HEK293 (cell line): ENCODE data around the gene MAN1B1.

ENCODE experiments used
- CTCF ChIA-PET: fragments of 350-600 bp; formaldehyde crosslinking; extraction: SDS; loops from one replicate; lab custom pipeline; 2021; ENCODE audit warnings: antibody characterized with exemption; lab: Yijun Ruan, JAX
- POLR2A ChIA-PET: fragments of 300-600 bp; formaldehyde crosslinking; extraction: SDS; loops from one replicate; lab custom pipeline; 2020; ENCODE audit warnings: antibody characterized with exemption, inconsistent platforms; lab: Yijun Ruan, JAX
- H3K27ac ChIP-seq: fragments of 200-500 bp; sonication (Bioruptor generic); 2 replicates; pipeline ENCODE4 v1.5.1; 2014; ENCODE audit warnings: low read depth, low read length, control low read depth, inconsistent platforms; ENCODE audit errors: extremely low read depth
- H3K36me3 ChIP-seq, 2 experiments: fragments of 200-500 bp in 1 of 2; sonication (Bioruptor generic) in 1 of 2; 1 replicate in 1 of 2; 2 replicates in 1 of 2; pipeline ENCODE4 v1.5.1; 2014 to 2017; ENCODE audit warnings: inconsistent platforms in 2 of 2, low read length in 2 of 2; ENCODE audit not compliant: control insufficient read depth in 2 of 2, insufficient read depth in 1 of 2
- H3K4me1 ChIP-seq: fragments of 200-500 bp; sonication (Bioruptor generic); 2 replicates; pipeline ENCODE4 v1.5.1; 2014; ENCODE audit warnings: mild to moderate bottlenecking, low read length, inconsistent platforms; ENCODE audit not compliant: control insufficient read depth, insufficient read depth
- H3K4me3 ChIP-seq: 2 replicates; pipeline ENCODE4 v1.5.1; 2011; ENCODE audit warnings: low read depth, mild to moderate bottlenecking, control low read depth, low read length, moderate library complexity
- H3K9me3 ChIP-seq: fragments of 200-500 bp; sonication (Bioruptor generic); 2 replicates; pipeline ENCODE4 v1.5.1; 2014; ENCODE audit warnings: low read depth, low read length, inconsistent platforms; ENCODE audit not compliant: control insufficient read depth, insufficient read depth
- BCL6B ChIP-seq: fragments of 450-650 bp; formaldehyde crosslinking; IDR thresholded peaks from 2 replicates; pipeline ENCODE4 v1.5.1; 2017; ENCODE audit warnings: missing biosample characterization, missing genetic modification characterization
- GFI1B ChIP-seq: fragments of 450-650 bp; formaldehyde crosslinking; IDR thresholded peaks from 2 replicates; pipeline ENCODE4 v1.5.1; 2016; ENCODE audit warnings: missing biosample characterization, missing genetic modification characterization
- GLIS2 ChIP-seq: fragments of 450-650 bp; formaldehyde crosslinking; IDR thresholded peaks from 2 replicates; pipeline ENCODE4 v1.5.1; 2016; ENCODE audit warnings: missing biosample characterization, missing genetic modification characterization
- KLF16 ChIP-seq: fragments of 450-650 bp; formaldehyde crosslinking; IDR thresholded peaks from 2 replicates; pipeline ENCODE4 v1.5.1; 2017; ENCODE audit warnings: missing biosample characterization, missing genetic modification characterization
- KLF9 ChIP-seq: fragments of 450-650 bp; formaldehyde crosslinking; IDR thresholded peaks from 2 replicates; pipeline ENCODE4 v1.5.1; 2016; ENCODE audit warnings: missing biosample characterization, missing genetic modification characterization, low read depth
- OVOL3 ChIP-seq: fragments of 450-650 bp; formaldehyde crosslinking; IDR thresholded peaks from 2 replicates; pipeline ENCODE4 v1.5.1; 2016; ENCODE audit warnings: missing biosample characterization, missing genetic modification characterization
- PATZ1 ChIP-seq: fragments of 450-650 bp; formaldehyde crosslinking; IDR thresholded peaks from 2 replicates; pipeline ENCODE4 v1.5.1; 2016; ENCODE audit warnings: missing biosample characterization, missing genetic modification characterization
- SETDB1 ChIP-seq: IDR thresholded peaks from one replicate; pipeline ENCODE4 v1.6.1; 2017; ENCODE audit warnings: mild to moderate bottlenecking, low read length, moderate library complexity, mixed read lengths; ENCODE audit not compliant: insufficient read length
- SP3 ChIP-seq: fragments of 450-650 bp; formaldehyde crosslinking; IDR thresholded peaks from 2 replicates; pipeline ENCODE4 v1.5.1; 2016; ENCODE audit warnings: missing biosample characterization, missing genetic modification characterization
- ZBTB26 ChIP-seq: fragments of 450-650 bp; formaldehyde crosslinking; optimal IDR thresholded peaks from 2 replicates; pipeline ENCODE3; 2016; ENCODE audit warnings: missing biosample characterization, mild to moderate bottlenecking, missing genetic modification characterization
- ZFHX2 ChIP-seq: fragments of 450-650 bp; formaldehyde crosslinking; conservative IDR thresholded peaks from 2 replicates; pipeline ENCODE4 v1.5.1; 2016; ENCODE audit warnings: missing biosample characterization, missing genetic modification characterization
- ZFP37 ChIP-seq: fragments of 450-650 bp; formaldehyde crosslinking; IDR thresholded peaks from 2 replicates; pipeline ENCODE4 v1.5.1; 2016; ENCODE audit warnings: missing biosample characterization, missing genetic modification characterization
- ZNF148 ChIP-seq: fragments of 450-650 bp; formaldehyde crosslinking; IDR thresholded peaks from 2 replicates; pipeline ENCODE4 v1.5.0; 2017; ENCODE audit warnings: missing biosample characterization, missing genetic modification characterization, borderline replicate concordance
- ZNF169 ChIP-seq: fragments of 450-650 bp; formaldehyde crosslinking; IDR thresholded peaks from 2 replicates; pipeline ENCODE4 v1.5.1; 2016; ENCODE audit warnings: missing biosample characterization, missing genetic modification characterization
- ZNF391 ChIP-seq: fragments of 450-650 bp; formaldehyde crosslinking; IDR thresholded peaks from 2 replicates; pipeline ENCODE4 v1.5.1; 2016; ENCODE audit warnings: low read depth, missing biosample characterization, missing genetic modification characterization, borderline replicate concordance
- ZNF501 ChIP-seq: fragments of 450-650 bp; formaldehyde crosslinking; IDR thresholded peaks from 2 replicates; pipeline ENCODE4 v1.5.1; 2016; ENCODE audit warnings: missing biosample characterization, missing genetic modification characterization
- ZNF555 ChIP-seq: fragments of 450-650 bp; formaldehyde crosslinking; conservative IDR thresholded peaks from 2 replicates; pipeline ENCODE4 v1.5.1; 2017; ENCODE audit warnings: missing biosample characterization, mild to moderate bottlenecking, missing genetic modification characterization, inconsistent platforms
- ZNF600 ChIP-seq: fragments of 450-650 bp; formaldehyde crosslinking; IDR thresholded peaks from 2 replicates; pipeline ENCODE4 v1.5.1; 2016; ENCODE audit warnings: missing biosample characterization, missing genetic modification characterization
- ZNF610 ChIP-seq: fragments of 450-650 bp; formaldehyde crosslinking; IDR thresholded peaks from 2 replicates; pipeline ENCODE4 v1.5.1; 2016; ENCODE audit warnings: missing biosample characterization, missing genetic modification characterization, borderline replicate concordance
- ZNF624 ChIP-seq: fragments of 450-650 bp; formaldehyde crosslinking; IDR thresholded peaks from 2 replicates; pipeline ENCODE4 v1.5.1; 2017; ENCODE audit warnings: missing biosample characterization, missing genetic modification characterization
- ZNF645 ChIP-seq: fragments of 450-650 bp; formaldehyde crosslinking; IDR thresholded peaks from 2 replicates; pipeline ENCODE4; 2016; ENCODE audit warnings: missing biosample characterization, missing genetic modification characterization
- ZNF658 ChIP-seq: fragments of 450-650 bp; formaldehyde crosslinking; IDR thresholded peaks from 2 replicates; pipeline ENCODE4; 2016; ENCODE audit warnings: missing biosample characterization, missing genetic modification characterization
- ZNF677 ChIP-seq: fragments of 450-650 bp; IDR thresholded peaks from 2 replicates; pipeline ENCODE4 v1.5.0; 2018; ENCODE audit warnings: missing biosample characterization, mild to moderate bottlenecking, missing genetic modification characterization, moderate library complexity
- ZNF692 ChIP-seq: fragments of 450-650 bp; formaldehyde crosslinking; IDR thresholded peaks from 2 replicates; pipeline ENCODE4 v1.5.1; 2016; ENCODE audit warnings: missing biosample characterization, missing genetic modification characterization
- TF ChIP-seq, protein P1 (sequence below): fragments of 450-650 bp; formaldehyde crosslinking; IDR thresholded peaks from 2 replicates; pipeline ENCODE4 v1.5.1; 2016; ENCODE audit warnings: missing biosample characterization, missing genetic modification characterization

MAN1B1 gene

DNA sequence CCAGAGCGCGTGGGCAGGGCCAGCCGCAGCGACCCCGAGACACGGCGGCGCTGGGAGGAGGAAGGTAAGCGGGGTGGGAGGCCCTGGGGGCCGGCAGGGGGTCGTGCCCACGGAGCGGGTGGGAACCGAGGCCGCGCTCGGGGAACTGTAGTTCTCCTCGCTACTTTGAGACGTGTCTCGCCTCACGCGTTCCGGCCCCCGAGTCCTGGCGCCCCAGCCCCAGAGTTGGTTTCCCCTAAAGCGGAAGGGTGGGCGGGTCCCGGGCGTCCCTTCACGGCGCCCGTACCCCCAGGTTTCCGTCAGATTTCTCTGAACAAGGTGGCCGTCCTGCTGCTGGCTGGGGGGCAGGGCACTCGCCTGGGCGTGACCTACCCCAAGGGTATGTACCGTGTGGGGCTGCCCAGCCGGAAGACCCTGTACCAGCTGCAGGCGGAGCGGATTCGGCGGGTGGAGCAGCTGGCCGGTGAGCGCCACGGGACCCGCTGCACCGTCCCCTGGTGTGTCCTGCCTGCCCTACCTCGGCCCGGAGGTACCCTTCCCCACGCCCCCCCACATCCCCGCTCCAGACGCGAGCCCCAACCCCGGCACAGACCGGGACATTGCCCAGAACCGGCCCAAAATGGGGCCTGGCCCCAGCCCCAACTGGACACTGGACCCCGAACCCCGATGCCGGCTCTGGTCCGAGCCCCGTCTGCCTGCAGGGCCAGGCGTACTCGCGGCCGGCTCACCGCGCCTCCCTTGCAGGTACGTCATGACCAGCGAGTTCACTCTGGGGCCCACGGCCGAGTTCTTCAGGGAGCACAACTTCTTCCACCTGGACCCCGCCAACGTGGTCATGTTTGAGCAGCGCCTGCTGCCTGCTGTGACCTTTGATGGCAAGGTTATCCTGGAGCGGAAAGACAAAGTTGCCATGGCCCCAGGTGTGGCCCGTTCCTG, 8.8 kb upstream of the MAN1B1 start:
- no peaks in the 10 kb centered on the region for H3K9me3 ChIP-seq
- no peaks in the 10 kb centered on the region; the same call in 1 of the 2 replicates for H3K4me1 ChIP-seq
- peaks cover 0 to 43% of the 10 kb centered on the region in 2 experiments; a peak in 1 of 3 replicates for H3K36me3 ChIP-seq
- H3K27ac ChIP-seq = peak overlapping the region; percentile 46; the same call in 1 of the 2 replicates
- H3K4me3 ChIP-seq = peak overlapping the region; percentile 43
- ChIA-PET CTCF (interaction anchor here (0.7 to 2.6 kb wide), 6 partner anchors 9 to 49 kb away, joined by 3 to 16 read pairs (median 8); partner anchors contain the start of genes ABCA2 and MAN1B1), POLR2A (interaction anchor here (1.1 to 2.3 kb wide), 4 partner anchors 8 to 24 kb away, joined by 3 to 21 read pairs (median 4); partner anchors contain the start of genes ENTPD2 and MAN1B1)
- TF ChIP-seq OVOL3 (tag by site-specific recombination) (no peak), ZNF677 (tag by site-specific recombination) (no peak), ZBTB26 (peak; percentile 14), GLIS2 (tag by site-specific recombination) (peak; percentile 54), ZNF645 (no peak), ZNF148 (tag by site-specific recombination) (no peak), ZNF658 (tag by site-specific recombination) (no peak), ZNF501 (tag by site-specific recombination) (no peak), ZFHX2 (tag by site-specific recombination) (peak; percentile 73), ZNF624 (tag by site-specific recombination) (no peak), PATZ1 (tag by site-specific recombination) (peak; percentile 35; the same call in 1 of the 2 replicates), GFI1B (tag by site-specific recombination) (no peak), ZNF391 (tag by site-specific recombination) (no peak), ZFP37 (tag by site-specific recombination) (no peak), BCL6B (tag by site-specific recombination) (no peak), ZNF555 (tag by site-specific recombination) (no peak), KLF16 (tag by site-specific recombination) (no peak), KLF9 (tag by site-specific recombination) (0 out of 2 replicates have a peak, but pooled peaks have one; percentile 32), ZNF692 (tag by site-specific recombination) (no peak), SP3 (tag by site-specific recombination) (0 out of 2 replicates have a peak, but pooled peaks have one; percentile 15), SETDB1 (no peak), ZNF169 (tag by site-specific recombination) (no peak), ZNF610 (tag by site-specific recombination) (no peak), ZNF600 (no peak)
- TF ChIP-seq, protein P1, sequence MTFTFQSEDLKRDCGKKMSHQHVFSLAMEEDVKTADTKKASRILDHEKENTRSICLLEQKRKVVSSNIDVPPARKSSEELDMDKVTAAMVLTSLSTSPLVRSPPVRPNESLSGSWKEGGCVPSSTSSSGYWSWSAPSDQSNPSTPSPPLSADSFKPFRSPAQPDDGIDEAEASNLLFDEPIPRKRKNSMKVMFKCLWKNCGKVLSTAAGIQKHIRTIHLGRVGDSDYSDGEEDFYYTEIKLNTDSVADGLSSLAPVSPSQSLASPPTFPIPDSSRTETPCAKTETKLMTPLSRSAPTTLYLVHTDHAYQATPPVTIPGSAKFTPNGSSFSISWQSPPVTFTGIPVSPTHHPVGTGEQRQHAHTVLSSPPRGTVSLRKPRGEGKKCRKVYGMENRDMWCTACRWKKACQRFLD (tag by site-specific recombination) = no peak
